ENCODE data around the gene CAAP1.

GRCh38 chr9:26807161-26807560 lies 85.4 kb downstream of the CAAP1 start:
- TF ChIP-seq CTCF (IDR thresholded peaks at IDR 0.05; ENCODE audit: low read length) (no peak), EZH2 (IDR thresholded peaks at IDR 0.05; ENCODE audit: borderline replicate concordance, low read length) (no peak)
